H1 (cell line): ENCODE results near the gene MEMO1. TPM values are rescaled to one million over a fixed set of nuclear protein-coding genes. Genes with fewer than 3 reads are reported as not detected.

Experiments
- CBX5 ChIP-seq: fragments of 300-800, 300-1000 bp; sonication (generic); IDR thresholded peaks from 2 replicates; pipeline ENCODE4 v1.7.1; 2016; ENCODE audit warnings: antibody characterized with exemption, low read length, low read depth
- EGR1 ChIP-seq: IDR thresholded peaks from 2 replicates; pipeline ENCODE4 v1.6.1; 2011; ENCODE audit warnings: low read depth, low read length, borderline replicate concordance
- EZH2 ChIP-seq: fragments of 200-600 bp; sonication (generic); IDR thresholded peaks from 2 replicates; pipeline ENCODE4 v1.7.1; 2012; ENCODE audit warnings: low read depth, mild to moderate bottlenecking, moderate library complexity, low read length, inconsistent platforms; ENCODE audit not compliant: severe bottlenecking
- FOSL1 ChIP-seq: IDR thresholded peaks from 2 replicates; pipeline ENCODE4 v1.6.1; 2011; ENCODE audit warnings: mild to moderate bottlenecking, low read depth, low read length, moderate library complexity; ENCODE audit not compliant: insufficient read depth
- GABPA ChIP-seq: IDR thresholded peaks from 2 replicates; pipeline ENCODE4 v1.6.1; 2011; ENCODE audit warnings: mild to moderate bottlenecking, low read length, moderate library complexity, borderline replicate concordance; ENCODE audit not compliant: insufficient read depth
- GTF2F1 ChIP-seq: IDR thresholded peaks from 2 replicates; pipeline ENCODE4 v1.6.1; 2012; ENCODE audit warnings: low read depth, low read length, improper control_type of control experiment, borderline replicate concordance
- HDAC6 ChIP-seq: IDR thresholded peaks from one replicate; pipeline ENCODE4 v1.7.1; 2012; ENCODE audit warnings: low read depth, mild to moderate bottlenecking, inconsistent platforms, low read length, moderate library complexity
- KDM1A ChIP-seq: fragments of 200-600, 300-600 bp; sonication (generic); IDR thresholded peaks from 2 replicates; pipeline ENCODE4 v1.7.1; 2016; ENCODE audit warnings: mild to moderate bottlenecking, low read length, borderline replicate concordance
- RFX5 ChIP-seq: IDR thresholded peaks from 2 replicates; pipeline ENCODE4 v1.6.1; 2011; ENCODE audit warnings: low read depth, low read length, improper control_type of control experiment, borderline replicate concordance
- RNF2 ChIP-seq: fragments of 200-900, 300-1000 bp; sonication (generic); IDR thresholded peaks from 2 replicates; pipeline ENCODE4 v1.7.1; 2016; ENCODE audit warnings: borderline replicate concordance, low read depth, mild to moderate bottlenecking, antibody characterized with exemption, low read length; ENCODE audit not compliant: poor library complexity, severe bottlenecking; ENCODE audit errors: missing control alignments
- SP4 ChIP-seq: IDR thresholded peaks from 2 replicates; pipeline ENCODE4 v1.6.1; 2012; ENCODE audit warnings: low read length, inconsistent platforms
- polyA plus RNA-seq, 7 experiments: library from polyadenylated mRNA; depleted of rRNA in 3 of 7; stranded (reverse) in 5 of 7; unstranded in 2 of 7; fragments of >200 nt in 5 of 7; fragments of 200-250 nt in 2 of 7; gene quantifications; 1 replicate in 5 of 7; 2 replicates in 1 of 7; 4 replicates in 1 of 7; pipeline versions ENCODE4 v1.2.1 to v1.2.3, GENCODE V29; 2011 to 2013; ENCODE audit warnings: missing spikeins in 2 of 7, mixed read lengths in 2 of 7
- total RNA-seq: library from RNA; stranded (reverse); fragmentation: NEBNext Ultra II Directional; extraction: Animal tissue kit (Norgen Biotek cat#: 25700); gene quantifications from 2 replicates; pipeline ENCODE4 v1.2.1, GENCODE V29; 2021
- TF ChIP-seq, protein P1 (sequence below): fragments of 300-600 bp; sonication (generic); IDR thresholded peaks from 2 replicates; pipeline ENCODE4 v1.7.1; 2012; ENCODE audit warnings: low read length, moderate library complexity, mild to moderate bottlenecking, inconsistent platforms; ENCODE audit not compliant: insufficient replicate concordance

MEMO1 gene
- total and polyA plus RNA-seq, 2 of the 8 experiments (the other 6 are each of a cell fraction or from before 2014, with no cell fraction given), result 26.9 to 54.7 TPM

- TF ChIP-seq, protein P1, sequence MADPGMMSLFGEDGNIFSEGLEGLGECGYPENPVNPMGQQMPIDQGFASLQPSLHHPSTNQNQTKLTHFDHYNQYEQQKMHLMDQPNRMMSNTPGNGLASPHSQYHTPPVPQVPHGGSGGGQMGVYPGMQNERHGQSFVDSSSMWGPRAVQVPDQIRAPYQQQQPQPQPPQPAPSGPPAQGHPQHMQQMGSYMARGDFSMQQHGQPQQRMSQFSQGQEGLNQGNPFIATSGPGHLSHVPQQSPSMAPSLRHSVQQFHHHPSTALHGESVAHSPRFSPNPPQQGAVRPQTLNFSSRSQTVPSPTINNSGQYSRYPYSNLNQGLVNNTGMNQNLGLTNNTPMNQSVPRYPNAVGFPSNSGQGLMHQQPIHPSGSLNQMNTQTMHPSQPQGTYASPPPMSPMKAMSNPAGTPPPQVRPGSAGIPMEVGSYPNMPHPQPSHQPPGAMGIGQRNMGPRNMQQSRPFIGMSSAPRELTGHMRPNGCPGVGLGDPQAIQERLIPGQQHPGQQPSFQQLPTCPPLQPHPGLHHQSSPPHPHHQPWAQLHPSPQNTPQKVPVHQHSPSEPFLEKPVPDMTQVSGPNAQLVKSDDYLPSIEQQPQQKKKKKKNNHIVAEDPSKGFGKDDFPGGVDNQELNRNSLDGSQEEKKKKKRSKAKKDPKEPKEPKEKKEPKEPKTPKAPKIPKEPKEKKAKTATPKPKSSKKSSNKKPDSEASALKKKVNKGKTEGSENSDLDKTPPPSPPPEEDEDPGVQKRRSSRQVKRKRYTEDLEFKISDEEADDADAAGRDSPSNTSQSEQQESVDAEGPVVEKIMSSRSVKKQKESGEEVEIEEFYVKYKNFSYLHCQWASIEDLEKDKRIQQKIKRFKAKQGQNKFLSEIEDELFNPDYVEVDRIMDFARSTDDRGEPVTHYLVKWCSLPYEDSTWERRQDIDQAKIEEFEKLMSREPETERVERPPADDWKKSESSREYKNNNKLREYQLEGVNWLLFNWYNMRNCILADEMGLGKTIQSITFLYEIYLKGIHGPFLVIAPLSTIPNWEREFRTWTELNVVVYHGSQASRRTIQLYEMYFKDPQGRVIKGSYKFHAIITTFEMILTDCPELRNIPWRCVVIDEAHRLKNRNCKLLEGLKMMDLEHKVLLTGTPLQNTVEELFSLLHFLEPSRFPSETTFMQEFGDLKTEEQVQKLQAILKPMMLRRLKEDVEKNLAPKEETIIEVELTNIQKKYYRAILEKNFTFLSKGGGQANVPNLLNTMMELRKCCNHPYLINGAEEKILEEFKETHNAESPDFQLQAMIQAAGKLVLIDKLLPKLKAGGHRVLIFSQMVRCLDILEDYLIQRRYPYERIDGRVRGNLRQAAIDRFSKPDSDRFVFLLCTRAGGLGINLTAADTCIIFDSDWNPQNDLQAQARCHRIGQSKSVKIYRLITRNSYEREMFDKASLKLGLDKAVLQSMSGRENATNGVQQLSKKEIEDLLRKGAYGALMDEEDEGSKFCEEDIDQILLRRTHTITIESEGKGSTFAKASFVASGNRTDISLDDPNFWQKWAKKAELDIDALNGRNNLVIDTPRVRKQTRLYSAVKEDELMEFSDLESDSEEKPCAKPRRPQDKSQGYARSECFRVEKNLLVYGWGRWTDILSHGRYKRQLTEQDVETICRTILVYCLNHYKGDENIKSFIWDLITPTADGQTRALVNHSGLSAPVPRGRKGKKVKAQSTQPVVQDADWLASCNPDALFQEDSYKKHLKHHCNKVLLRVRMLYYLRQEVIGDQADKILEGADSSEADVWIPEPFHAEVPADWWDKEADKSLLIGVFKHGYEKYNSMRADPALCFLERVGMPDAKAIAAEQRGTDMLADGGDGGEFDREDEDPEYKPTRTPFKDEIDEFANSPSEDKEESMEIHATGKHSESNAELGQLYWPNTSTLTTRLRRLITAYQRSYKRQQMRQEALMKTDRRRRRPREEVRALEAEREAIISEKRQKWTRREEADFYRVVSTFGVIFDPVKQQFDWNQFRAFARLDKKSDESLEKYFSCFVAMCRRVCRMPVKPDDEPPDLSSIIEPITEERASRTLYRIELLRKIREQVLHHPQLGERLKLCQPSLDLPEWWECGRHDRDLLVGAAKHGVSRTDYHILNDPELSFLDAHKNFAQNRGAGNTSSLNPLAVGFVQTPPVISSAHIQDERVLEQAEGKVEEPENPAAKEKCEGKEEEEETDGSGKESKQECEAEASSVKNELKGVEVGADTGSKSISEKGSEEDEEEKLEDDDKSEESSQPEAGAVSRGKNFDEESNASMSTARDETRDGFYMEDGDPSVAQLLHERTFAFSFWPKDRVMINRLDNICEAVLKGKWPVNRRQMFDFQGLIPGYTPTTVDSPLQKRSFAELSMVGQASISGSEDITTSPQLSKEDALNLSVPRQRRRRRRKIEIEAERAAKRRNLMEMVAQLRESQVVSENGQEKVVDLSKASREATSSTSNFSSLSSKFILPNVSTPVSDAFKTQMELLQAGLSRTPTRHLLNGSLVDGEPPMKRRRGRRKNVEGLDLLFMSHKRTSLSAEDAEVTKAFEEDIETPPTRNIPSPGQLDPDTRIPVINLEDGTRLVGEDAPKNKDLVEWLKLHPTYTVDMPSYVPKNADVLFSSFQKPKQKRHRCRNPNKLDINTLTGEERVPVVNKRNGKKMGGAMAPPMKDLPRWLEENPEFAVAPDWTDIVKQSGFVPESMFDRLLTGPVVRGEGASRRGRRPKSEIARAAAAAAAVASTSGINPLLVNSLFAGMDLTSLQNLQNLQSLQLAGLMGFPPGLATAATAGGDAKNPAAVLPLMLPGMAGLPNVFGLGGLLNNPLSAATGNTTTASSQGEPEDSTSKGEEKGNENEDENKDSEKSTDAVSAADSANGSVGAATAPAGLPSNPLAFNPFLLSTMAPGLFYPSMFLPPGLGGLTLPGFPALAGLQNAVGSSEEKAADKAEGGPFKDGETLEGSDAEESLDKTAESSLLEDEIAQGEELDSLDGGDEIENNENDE, result no peak
- TF ChIP-seq HDAC6 (no peak), FOSL1 (no peak), EZH2 (no peak), RFX5 (no peak), GABPA (no peak), GTF2F1 (no peak), CBX5 (no peak), RNF2 (no peak), KDM1A (no peak), EGR1 (no peak), SP4 (no peak)
Observed at GRCh38 chr2:31828891-31829290, 181.9 kb downstream of the MEMO1 start (continued).
